Lung (tissue), 12 donors: ENCODE measurements around the gene TSPOAP1. TPM values are rescaled to one million over a fixed set of nuclear protein-coding genes. Genes with fewer than 3 reads are reported as not detected.
A peak's percentile ranks its signal among the peaks of the same experiment; 100 is the strongest.

ENCODE experiments used
- ATAC-seq: fragments of 200-7000 bp; cut with Tn5 transposase; one replicate; pipeline ENCODE4 v1.9.1; 2020; ENCODE audit warnings: moderate number of reproducible peaks; ENCODE audit not compliant: insufficient read depth, low FRiP score
- DNase-seq, 3 donors: peaks; one replicate each; pipeline ENCODE4 v3.0.0-alpha.2; 2013 to 2017
- H3K27ac ChIP-seq, 2 donors: one replicate each; pipeline ENCODE4 v1.5.1; 2013; ENCODE audit warnings: mild to moderate bottlenecking in 2 of 2, moderate library complexity in 2 of 2, control low read depth in 1 of 2, inconsistent platforms in 1 of 2, low read depth in 1 of 2, low read length in 1 of 2
- H3K27me3 ChIP-seq, 3 donors: one replicate each; pipeline ENCODE4 v1.5.1; 2013; ENCODE audit warnings: low read length in 2 of 3; ENCODE audit not compliant: control insufficient read depth in 3 of 3, insufficient read depth in 3 of 3
- H3K36me3 ChIP-seq, 4 donors: one replicate each; pipeline ENCODE4 v1.5.1; 2013; ENCODE audit warnings: low read length in 4 of 4, mild to moderate bottlenecking in 1 of 4, moderate library complexity in 1 of 4; ENCODE audit not compliant: control insufficient read depth in 4 of 4, insufficient read depth in 4 of 4
- H3K4me1 ChIP-seq, 5 donors: one replicate each; pipeline ENCODE4 v1.5.1; 2013; ENCODE audit warnings: low read length in 5 of 5, mild to moderate bottlenecking in 2 of 5, moderate library complexity in 1 of 5; ENCODE audit not compliant: control insufficient read depth in 5 of 5, insufficient read depth in 5 of 5
- H3K4me3 ChIP-seq: one replicate; pipeline ENCODE4 v1.5.1; 2013; ENCODE audit warnings: mild to moderate bottlenecking, control low read depth, moderate library complexity
- H3K9ac ChIP-seq, 2 donors: one replicate each; pipeline ENCODE4 v1.5.1; 2013; ENCODE audit warnings: low read length in 2 of 2, control low read depth in 1 of 2; ENCODE audit not compliant: insufficient read depth in 1 of 2
- H3K9me3 ChIP-seq, 4 donors: one replicate each; pipeline ENCODE4 v1.5.1; 2013; ENCODE audit warnings: low read length in 3 of 4, mild to moderate bottlenecking in 1 of 4, moderate library complexity in 1 of 4; ENCODE audit not compliant: control insufficient read depth in 4 of 4, insufficient read depth in 3 of 4
- CTCF ChIP-seq: IDR thresholded peaks from 2 replicates; pipeline ENCODE4 v1.5.1; 2012; ENCODE audit warnings: mild to moderate bottlenecking; ENCODE audit errors: control extremely low read depth, extremely low read depth
- WGBS, 2 donors: extraction: QIAGEN DNeasy Blood & Tissue Kit; methylation state at CpG; one replicate each; pipeline ENCODE4 v1.1.7; 2013; 5-methylcytosine and 5-hydroxymethylcytosine counted together
- polyA plus RNA-seq, 2 donors: library from polyadenylated mRNA; stranded (reverse); fragments of 200-250 nt; gene quantifications; one replicate each; pipeline ENCODE4 v1.2.1, GENCODE V29; 2013
- total RNA-seq, 2 donors: library from RNA; depleted of rRNA in 1 of 2; stranded (reverse); fragments of >200 nt in 1 of 2; gene quantifications; one replicate each; pipeline ENCODE4 v1.2.1, GENCODE V29; 2014 to 2021
- donor health status: control.
- donor health status: control.
- donor health status: Bipolar disorder and iron deficiency.
- donor health status: healthy.
- donor health status: DM: yes; HTN: yes; CAD: no.

TSPOAP1 gene
- total and polyA plus RNA-seq, 4 donors, result 7.0 to 23.5 (median 18.2) TPM

- Histone ChIP-seq H3K9me3 (no peaks in the 10 kb centered on the region), H3K36me3 (no peaks in the 10 kb centered on the region), H3K27ac (peak overlapping the region in 1 of 2 donors; percentile 12), H3K9ac (no peak overlapping the region), H3K4me3 (no peak overlapping the region), H3K27me3 (no peaks in the 10 kb centered on the region), H3K4me1 (peaks cover 0 to 26% (median 6%) of the 10 kb centered on the region in 5 donors)
- DNase-seq, result no peak
- WGBS, 2 donors, result 42 to 59% methylated on average over 19 of the region's 19 CpGs
- no peak for ATAC-seq
- TF ChIP-seq CTCF, result no peak
These were observed 1.0 kb downstream of the TSPOAP1 start for GRCh38 chr17:58327363-58328194.

GRCh38 chr17:58326609-58327362 is 1.8 kb downstream of the TSPOAP1 start:
- Histone ChIP-seq H3K36me3 (no peaks in the 10 kb centered on the region), H3K9me3 (no peaks in the 10 kb centered on the region), H3K4me3 (no peak overlapping the region), H3K27ac (no peak overlapping the region), H3K4me1 (peaks cover 0 to 26% (median 6%) of the 10 kb centered on the region in 5 donors), H3K27me3 (no peaks in the 10 kb centered on the region), H3K9ac (no peak overlapping the region)
- WGBS, 2 donors, result 72% methylated on average over 9 of the region's 9 CpGs
- DNase-seq (no peak), ATAC-seq (no peak)
- no peak for TF ChIP-seq CTCF

GRCh38 chr17:58325976-58326468 is 2.6 kb downstream of the TSPOAP1 start:
- no peak for TF ChIP-seq CTCF
- H3K4me1 ChIP-seq, result peaks cover 0 to 26% (median 6%) of the 10 kb centered on the region in 5 donors
- H3K9ac ChIP-seq, result no peak overlapping the region
- no peaks in the 10 kb centered on the region for H3K27me3 ChIP-seq
- ATAC-seq (no peak), DNase-seq (no peak)
- no peak overlapping the region for H3K27ac ChIP-seq
- no peaks in the 10 kb centered on the region for H3K36me3 ChIP-seq
- H3K4me3 ChIP-seq, result no peak overlapping the region
- H3K9me3 ChIP-seq, result no peaks in the 10 kb centered on the region
- 31 to 66% methylated on average over 11 of the region's 11 CpGs for WGBS, 2 donors
